ENCODE data around the gene HSD3B7. TPM values are rescaled to one million over a fixed set of nuclear protein-coding genes. Genes with fewer than 3 reads are reported as not detected.

HSD3B7 gene
- total and polyA plus RNA-seq, 2 of the 8 experiments (the other 6 are each of a cell fraction or from before 2014, with no cell fraction given) = 2.9 to 6.6 TPM

- TF ChIP-seq ATF3 (IDR thresholded peaks at IDR 0.05; ENCODE audit: insufficient read depth, low read depth, low read length) = no peak
- no peak for TF ChIP-seq RFX5 (IDR thresholded peaks at IDR 0.05; ENCODE audit: borderline replicate concordance, low read depth, low read length)
- TF ChIP-seq PHF8 (conservative IDR thresholded peaks at IDR 0.05; ENCODE audit: low read depth, low read length) = no peak
- TF ChIP-seq CHD2 (IDR thresholded peaks at IDR 0.05; ENCODE audit: low read length) = no peak
- no peak for TF ChIP-seq CTCF (IDR thresholded peaks at IDR 0.05; ENCODE audit: control extremely low read depth in 1 of 3, insufficient read depth in 1 of 3, low read depth in 1 of 3, low read length in 3 of 3)
- no peak for TF ChIP-seq TBP (IDR thresholded peaks at IDR 0.05; ENCODE audit: low read depth, low read length)
Measured at GRCh38 chr16:30980434-30980833, 4.6 kb upstream of the HSD3B7 start (continued).

Measured in H1 (cell line).